ENCODE measurements around the gene PLXNC1. TPM values are rescaled to one million over a fixed set of nuclear protein-coding genes. Genes with fewer than 3 reads are reported as not detected.

The PLXNC1 gene
- 1.7 TPM for total RNA-seq

- peak; percentile 44 for ATAC-seq
Measured at GRCh38 chr12:94147991-94148738, at the start of gene PLXNC1. PLXNC1 (plus strand) TSS chr12:94148577; CDS start chr12:94148972, 395 bp downstream.

DNA sequence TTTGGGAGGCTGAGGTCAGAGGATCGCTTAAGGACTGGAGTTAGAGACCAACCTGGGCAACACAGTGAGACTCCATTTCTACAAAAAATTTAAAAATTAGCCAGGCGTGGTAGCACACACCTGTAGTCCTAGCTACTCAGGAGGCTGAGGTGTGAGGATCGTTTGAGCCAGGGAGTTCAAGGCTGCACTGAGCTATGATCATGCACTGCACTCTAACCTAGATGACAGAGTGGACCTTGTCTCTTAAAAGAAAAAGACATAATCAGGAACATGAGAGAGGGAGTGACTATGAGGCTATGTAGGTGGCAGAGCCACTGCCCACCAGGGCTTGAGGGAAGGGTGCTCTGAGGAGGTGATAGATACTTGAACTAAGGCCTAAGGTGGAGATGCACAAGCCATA is 49.2 kb upstream of the PLXNC1 start:
- ATAC-seq, result no peak

- ATAC-seq, result no peak
Measured at GRCh38 chr12:94099632-94100031, 48.7 kb upstream of the PLXNC1 start.

- peak; percentile 55 for ATAC-seq
Measured at GRCh38 chr12:94100211-94100627, 48.2 kb upstream of the PLXNC1 start.

GRCh38 chr12:94100990-94101737 is 47.2 kb upstream of the PLXNC1 start:
- peak; percentile 86 for ATAC-seq

DNA sequence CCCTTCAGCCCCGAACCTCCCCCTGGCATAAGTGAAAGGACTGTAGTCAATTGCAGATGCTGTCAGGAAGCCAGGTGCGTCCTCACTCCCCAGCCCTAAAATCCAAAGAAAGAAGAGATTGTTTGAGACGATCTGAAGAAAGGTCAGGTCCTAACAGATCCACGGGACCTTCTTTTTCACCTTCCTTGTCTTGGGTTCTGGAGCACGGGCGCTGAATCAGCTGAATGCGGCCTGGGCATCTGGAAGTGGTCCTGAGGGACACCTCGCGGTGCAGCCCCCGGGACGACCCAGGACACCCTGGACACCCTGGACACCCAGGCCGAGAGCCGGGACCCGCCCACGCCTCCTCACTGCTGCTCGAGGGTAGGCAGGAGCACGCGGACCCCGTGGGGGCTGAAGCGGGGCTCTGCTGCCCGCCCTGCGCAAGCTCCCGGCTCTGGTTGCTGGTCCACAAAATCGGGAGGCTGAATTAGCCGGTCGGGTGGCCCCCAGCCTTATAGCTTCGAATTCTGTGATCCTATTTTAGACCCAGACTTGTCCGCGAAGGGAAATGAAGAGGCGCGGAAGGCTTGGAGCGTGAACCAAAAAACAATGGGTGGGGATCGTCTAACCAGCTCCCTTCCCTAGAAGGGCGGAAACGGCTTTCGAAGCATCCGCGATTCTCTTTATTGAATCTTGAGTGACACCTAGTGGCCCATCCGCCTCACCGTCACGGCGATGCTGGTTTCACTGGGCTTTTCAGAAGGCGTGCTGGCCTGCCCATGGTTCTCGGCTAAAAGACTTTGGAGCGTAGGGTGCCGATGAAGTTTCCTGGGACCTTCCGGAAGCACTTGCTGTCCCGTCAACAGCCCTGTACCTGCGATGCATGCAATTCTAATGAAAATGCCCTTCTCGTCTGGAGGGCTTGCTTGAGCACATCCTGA is 46.4 kb upstream of the PLXNC1 start:
- ATAC-seq, result peak; percentile 82

DNA sequence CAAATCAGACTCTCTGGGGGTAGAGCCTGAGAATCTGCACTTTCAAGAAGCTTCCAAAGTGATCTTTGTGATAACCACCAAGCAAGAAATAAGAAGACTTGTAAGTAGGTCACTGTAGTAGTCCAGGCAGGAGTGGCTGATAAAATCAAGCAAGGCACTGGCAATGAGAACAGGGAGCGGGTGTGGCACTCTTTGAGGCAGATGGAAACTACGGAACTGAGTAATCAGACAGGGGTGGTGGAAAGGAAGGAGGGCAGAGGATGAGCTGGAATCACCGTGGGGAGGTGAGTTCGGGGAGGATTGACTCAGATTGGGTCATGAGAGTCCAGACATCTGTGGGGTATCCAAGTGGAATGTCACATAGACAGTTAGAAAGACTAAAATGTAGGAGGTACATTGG is 44.4 kb upstream of the PLXNC1 start:
- ATAC-seq, result peak; percentile 22

DNA sequence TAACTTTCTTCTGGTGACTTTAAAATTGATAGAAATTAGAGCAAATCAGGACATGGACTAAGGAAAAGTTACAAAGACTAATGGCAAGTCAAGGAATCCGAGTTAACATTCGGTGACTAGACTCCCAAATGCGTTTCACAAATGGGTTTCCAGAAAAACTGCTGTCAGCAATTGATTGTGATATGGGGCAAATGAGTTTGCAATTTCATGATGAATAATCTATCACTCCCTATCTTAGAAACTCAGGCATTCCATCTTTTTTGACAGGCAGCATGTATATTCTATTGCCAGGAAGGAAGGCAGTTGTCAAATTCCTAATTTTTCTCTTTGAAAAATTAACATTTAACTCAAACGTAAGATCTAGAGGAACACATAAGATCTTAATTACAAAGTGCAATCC is 40.5 kb upstream of the PLXNC1 start:
- no peak for ATAC-seq

GRCh38 chr12:94109160-94109559 is 39.2 kb upstream of the PLXNC1 start:
- ATAC-seq, result no peak

- ATAC-seq, result no peak
Measured at GRCh38 chr12:94110258-94110657, 38.1 kb upstream of the PLXNC1 start.

DNA sequence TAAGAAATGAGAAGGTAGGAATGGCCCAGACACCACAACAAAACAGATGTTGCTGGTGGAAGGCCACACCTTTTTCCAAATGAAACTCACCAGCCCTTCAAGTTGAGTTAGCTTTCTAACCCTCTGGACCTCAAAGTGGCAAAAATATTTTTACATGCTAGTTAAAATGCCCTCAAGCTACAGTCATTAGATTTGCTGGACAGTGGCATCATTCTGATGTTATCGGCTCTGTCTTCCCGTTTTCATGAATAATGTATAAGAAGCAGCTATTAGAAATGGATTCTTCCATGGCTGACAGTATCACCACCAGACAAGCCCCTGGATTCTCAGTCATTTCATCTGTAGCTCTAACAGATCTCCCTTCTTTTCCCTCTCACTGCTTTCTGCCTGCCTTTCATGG is 37.1 kb upstream of the PLXNC1 start:
- no peak for ATAC-seq

- ATAC-seq, result no peak
Measured at GRCh38 chr12:94112121-94112520, 36.3 kb upstream of the PLXNC1 start.

- ATAC-seq, result no peak
Measured at GRCh38 chr12:94114166-94114565, 34.2 kb upstream of the PLXNC1 start.

DNA sequence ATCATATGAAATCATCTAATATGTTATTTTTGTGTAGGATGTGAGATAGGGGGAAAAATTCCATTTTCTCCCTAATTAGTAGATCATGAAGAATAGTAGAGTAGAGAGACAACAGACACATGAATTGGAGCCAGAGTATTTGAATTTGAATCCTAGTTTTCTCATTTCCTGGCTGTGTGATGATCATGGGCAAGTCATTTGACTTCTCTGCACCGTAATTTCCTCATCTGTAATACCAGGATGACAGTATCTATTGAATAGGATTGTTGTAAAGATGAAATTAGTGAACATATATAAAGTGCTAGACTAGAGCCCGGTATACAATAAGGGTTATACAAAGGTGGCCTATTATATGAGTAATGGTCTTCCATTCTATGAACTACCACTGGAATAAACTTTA is 32.2 kb upstream of the PLXNC1 start:
- no peak for ATAC-seq

GRCh38 chr12:94121886-94122285 is 26.5 kb upstream of the PLXNC1 start:
- ATAC-seq, result no peak

- no peak for ATAC-seq
Measured at GRCh38 chr12:94122591-94122990, 25.8 kb upstream of the PLXNC1 start.

GRCh38 chr12:94123127-94123526 is 25.2 kb upstream of the PLXNC1 start:
- no peak for ATAC-seq

DNA sequence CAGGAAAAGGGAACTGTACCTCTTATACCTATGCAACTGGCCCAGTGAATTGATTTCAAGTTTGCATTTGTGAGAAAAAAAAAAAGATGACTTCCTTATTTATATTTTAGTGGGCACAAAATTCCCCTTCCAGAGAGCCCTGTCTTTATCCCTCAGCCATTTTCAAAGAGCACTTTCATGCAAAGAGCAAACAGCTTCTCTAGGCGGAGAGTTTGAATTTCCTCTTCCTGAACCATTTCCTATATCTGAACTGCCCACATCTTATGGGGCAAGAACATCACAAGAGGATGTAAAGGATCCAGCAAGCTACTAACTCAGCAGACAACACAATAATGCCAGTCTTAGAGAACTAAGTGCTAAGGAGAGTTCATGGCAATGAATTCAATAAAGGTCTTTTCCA is 22.3 kb upstream of the PLXNC1 start:
- no peak for ATAC-seq

DNA sequence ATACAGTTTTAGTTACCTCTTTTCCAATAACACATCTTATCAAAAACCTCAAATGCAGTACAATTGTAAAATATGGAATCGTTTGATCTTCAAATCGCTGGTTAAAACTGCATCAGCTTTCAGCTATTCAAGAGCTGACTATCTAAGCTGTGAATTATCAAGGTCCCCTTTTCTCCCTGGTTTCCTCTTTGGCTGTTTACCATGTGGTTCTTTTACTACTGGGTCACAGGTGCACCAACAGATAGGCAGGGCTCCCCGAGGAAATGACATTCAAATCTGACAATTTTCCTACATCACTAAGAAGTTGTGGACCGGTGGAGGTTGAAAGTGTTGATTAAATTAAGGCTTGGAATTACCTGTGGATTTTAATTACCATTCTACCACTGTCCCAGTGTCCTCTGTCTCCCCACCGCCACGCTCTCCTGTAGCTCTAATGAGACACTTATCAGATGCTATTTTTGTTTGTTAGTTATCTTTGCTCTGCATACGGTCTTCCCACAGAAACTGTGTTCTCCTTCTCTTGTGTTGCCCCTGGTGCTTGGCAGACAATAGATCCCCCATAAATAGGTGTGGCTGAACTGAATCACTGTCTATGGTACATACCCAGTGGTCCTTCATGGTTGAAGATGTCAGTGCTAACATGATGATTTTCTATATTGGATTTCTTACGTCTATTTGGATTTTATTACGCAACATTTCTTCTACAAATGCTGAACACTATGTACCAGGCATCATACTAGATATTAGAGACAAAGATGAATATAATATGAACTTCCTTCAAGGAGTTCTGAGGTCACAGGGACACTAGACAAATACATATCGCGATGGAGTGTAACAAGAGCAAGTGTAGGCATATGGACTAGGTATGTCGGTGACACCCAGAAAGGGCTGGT is 20.9 kb upstream of the PLXNC1 start:
- no peak for ATAC-seq

GRCh38 chr12:94128280-94128679 is 20.1 kb upstream of the PLXNC1 start:
- ATAC-seq, result no peak

DNA sequence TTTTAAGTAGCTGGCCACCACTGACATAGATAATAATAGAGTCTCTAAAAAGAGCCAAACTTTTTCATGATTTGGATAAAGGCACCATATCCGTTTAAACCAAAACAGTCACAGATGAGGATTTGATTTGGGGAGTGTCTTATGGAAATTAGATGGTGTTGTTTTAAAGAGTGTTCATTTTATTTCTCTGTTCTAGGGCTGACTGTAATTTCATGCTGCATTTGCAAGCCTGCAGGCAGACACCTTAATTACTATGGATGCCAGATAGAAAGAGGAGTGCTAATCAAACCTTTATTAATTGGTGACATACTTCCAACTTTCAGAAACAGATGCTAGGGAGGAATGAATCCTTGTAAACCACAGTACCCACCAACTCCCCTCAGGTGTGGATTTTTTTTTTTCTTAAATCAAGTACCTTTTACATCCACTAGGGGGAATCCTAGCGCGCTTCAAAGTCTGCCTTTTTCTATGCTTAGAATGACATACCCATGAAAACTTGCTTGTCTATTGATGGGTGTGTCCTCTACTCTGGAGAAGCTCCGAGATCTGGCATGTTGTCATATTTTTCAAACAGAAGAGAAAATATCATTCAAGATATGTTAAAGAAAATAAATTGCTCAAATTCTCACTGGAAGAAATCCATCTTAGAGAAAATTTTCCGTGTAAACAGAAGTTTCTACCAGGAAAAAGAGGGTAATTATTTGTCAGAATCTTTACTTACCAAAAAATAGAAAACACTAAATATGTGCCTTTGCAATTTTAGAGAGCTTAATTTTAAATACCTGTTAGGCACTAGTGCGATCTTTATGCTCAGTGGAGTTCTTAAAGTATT is 14.2 kb upstream of the PLXNC1 start:
- ATAC-seq, result peak; percentile 82

Measured in esophagus mucosa (tissue), 1 donor.